ENCODE results near the gene NIPA2.

DNA sequence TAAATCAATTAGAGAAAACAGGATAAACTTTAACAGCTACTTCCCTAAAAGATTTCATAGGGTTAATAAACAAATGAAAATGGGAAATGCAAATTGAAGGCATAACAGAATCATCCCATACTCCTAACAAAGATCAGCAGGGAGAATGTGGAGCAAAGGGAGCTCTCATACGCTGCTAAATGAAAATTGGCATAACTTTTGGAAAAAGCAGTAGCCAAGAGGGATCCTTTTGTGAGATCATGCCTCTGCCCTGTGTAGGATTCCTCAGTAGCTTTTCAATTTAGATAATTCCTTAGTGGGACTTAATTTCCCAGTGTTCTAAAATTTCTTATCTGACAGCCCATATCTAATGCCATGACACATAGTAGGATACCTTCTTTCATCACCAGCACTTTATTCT lies 18.2 kb downstream of the NIPA2 start:
- TF ChIP-seq SUZ12 (IDR thresholded peaks at IDR 0.05; ENCODE audit: extremely low read depth, insufficient read depth, insufficient read length) = no peak
- TF ChIP-seq ZNF274 (IDR thresholded peaks at IDR 0.05; ENCODE audit: low read depth, low read length) = no peak

All from NT2/D1 (cell line).